NB4 (cell line): ENCODE data around the gene EPS8.

Experiments used
- DNase-seq: peaks from one replicate; pipeline ENCODE4 v3.0.0; 2010; ENCODE audit warnings: low read depth
- H3K4me3 ChIP-seq: one replicate; pipeline ENCODE4 v1.5.1; 2011; ENCODE audit warnings: mild to moderate bottlenecking, low read depth, low read length, moderate library complexity
- MAX ChIP-seq: IDR thresholded peaks from 2 replicates; pipeline ENCODE4 v1.6.1; 2011; ENCODE audit warnings: low read depth, low read length
- MYC ChIP-seq: IDR thresholded peaks from 2 replicates; pipeline ENCODE4 v1.6.1; 2011; ENCODE audit warnings: low read depth, low read length
- POLR2A ChIP-seq: IDR thresholded peaks from 2 replicates; pipeline ENCODE4 v1.6.1; 2011; ENCODE audit warnings: mild to moderate bottlenecking; ENCODE audit not compliant: insufficient read length; ENCODE audit errors: extremely low read depth
- TF ChIP-seq, protein P1 (sequence below): IDR thresholded peaks from one replicate; pipeline ENCODE4 v1.5.1; 2012; ENCODE audit warnings: low read depth, low read length

Gene EPS8

GRCh38 chr12:15731940-15732339, 57.2 kb downstream of the EPS8 start:
- no peak for TF ChIP-seq MYC
- no peak for TF ChIP-seq POLR2A
- no peak for TF ChIP-seq MAX
- DNase-seq: no peak
- H3K4me3 ChIP-seq: no peak overlapping the region

GRCh38 chr12:15729097-15729496, 60.1 kb downstream of the EPS8 start:
- TF ChIP-seq POLR2A (no peak), MAX (no peak), MYC (no peak)
- TF ChIP-seq, protein P1, sequence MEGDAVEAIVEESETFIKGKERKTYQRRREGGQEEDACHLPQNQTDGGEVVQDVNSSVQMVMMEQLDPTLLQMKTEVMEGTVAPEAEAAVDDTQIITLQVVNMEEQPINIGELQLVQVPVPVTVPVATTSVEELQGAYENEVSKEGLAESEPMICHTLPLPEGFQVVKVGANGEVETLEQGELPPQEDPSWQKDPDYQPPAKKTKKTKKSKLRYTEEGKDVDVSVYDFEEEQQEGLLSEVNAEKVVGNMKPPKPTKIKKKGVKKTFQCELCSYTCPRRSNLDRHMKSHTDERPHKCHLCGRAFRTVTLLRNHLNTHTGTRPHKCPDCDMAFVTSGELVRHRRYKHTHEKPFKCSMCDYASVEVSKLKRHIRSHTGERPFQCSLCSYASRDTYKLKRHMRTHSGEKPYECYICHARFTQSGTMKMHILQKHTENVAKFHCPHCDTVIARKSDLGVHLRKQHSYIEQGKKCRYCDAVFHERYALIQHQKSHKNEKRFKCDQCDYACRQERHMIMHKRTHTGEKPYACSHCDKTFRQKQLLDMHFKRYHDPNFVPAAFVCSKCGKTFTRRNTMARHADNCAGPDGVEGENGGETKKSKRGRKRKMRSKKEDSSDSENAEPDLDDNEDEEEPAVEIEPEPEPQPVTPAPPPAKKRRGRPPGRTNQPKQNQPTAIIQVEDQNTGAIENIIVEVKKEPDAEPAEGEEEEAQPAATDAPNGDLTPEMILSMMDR: no peak

GRCh38 chr12:15728118-15728598, 61.0 kb downstream of the EPS8 start:
- H3K4me3 ChIP-seq: no peak overlapping the region
- DNase-seq: no peak
- TF ChIP-seq, protein P1: no peak
- TF ChIP-seq MAX (no peak), MYC (no peak), POLR2A (no peak)

More at GRCh38 chr12:15729097-15729496, 60.1 kb downstream of the EPS8 start:
- H3K4me3 ChIP-seq: no peak overlapping the region
- DNase-seq: no peak

- no peak overlapping the region for H3K4me3 ChIP-seq
- TF ChIP-seq POLR2A (no peak), MYC (no peak), MAX (no peak)
- TF ChIP-seq, protein P1: no peak
- DNase-seq: no peak
These were observed 62.4 kb downstream of the EPS8 start for GRCh38 chr12:15726878-15727150.

DNA sequence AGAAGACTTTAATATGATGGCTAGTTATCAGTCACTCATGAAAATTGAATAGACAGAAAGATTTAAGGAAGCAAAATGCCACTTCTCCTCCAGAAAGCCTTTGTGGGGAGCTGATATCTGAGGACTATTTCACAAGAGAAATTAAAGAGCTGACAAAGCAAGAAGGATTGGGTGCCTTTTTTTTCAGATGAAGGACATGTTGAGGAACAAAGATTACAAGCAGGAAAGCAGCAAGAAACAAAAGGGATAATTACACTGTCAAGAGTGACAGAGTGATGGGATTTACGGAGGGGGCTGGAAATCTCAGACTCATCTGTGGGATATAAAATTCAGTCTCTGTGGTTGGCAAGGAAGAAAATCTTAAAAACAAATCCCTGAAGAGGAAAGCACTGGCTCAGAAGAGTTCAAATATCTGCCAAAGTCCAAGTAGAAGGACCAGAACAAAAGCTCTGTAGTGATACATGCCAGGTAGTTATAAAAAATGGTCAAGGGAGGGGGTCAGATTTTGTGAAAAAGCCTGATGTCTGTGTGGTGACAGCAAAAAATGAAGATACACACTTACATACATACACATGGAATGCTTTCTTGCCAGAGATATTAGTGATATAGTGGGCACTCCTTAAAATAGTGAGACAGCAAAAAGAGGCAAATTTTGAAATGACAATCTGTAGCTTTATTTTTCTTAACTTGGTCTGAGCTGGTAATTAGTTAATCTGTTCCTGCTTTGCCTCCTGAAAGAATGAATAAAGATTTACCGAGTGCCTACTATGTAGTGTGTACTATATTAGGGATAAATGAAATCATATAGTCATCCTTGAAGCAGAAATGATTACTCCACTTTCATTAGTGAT, 62.9 kb downstream of the EPS8 start:
- peak; percentile 14 for DNase-seq
- TF ChIP-seq MYC (no peak), POLR2A (no peak), MAX (no peak)
- TF ChIP-seq, protein P1: no peak
- H3K4me3 ChIP-seq: no peak overlapping the region

GRCh38 chr12:15722951-15723350, 66.2 kb downstream of the EPS8 start:
- H3K4me3 ChIP-seq: no peak overlapping the region
- TF ChIP-seq MYC: no peak
- DNase-seq: no peak
